Osteoblast (primary cell): ENCODE measurements around the gene HOTAIR. TPM values are rescaled to one million over a fixed set of nuclear protein-coding genes. Genes with fewer than 3 reads are reported as not detected.

Experiments used
- DNase-seq: peaks from one replicate; pipeline ENCODE4 v3.0.0; 2011; ENCODE audit warnings: low spot score, mixed read lengths; ENCODE audit not compliant: insufficient read length; ENCODE audit errors: missing footprints
- H2AFZ ChIP-seq: 2 replicates; pipeline ENCODE4 v1.6.0; 2011; ENCODE audit warnings: mild to moderate bottlenecking, low read length
- H3K27ac ChIP-seq: 2 replicates; pipeline ENCODE4 v1.5.1; 2011; ENCODE audit warnings: mild to moderate bottlenecking, low read depth, low read length, moderate library complexity
- H3K27me3 ChIP-seq: 2 replicates; pipeline ENCODE4 v1.6.0; 2012; ENCODE audit warnings: mild to moderate bottlenecking, control low read depth, inconsistent platforms, low read length, moderate library complexity; ENCODE audit not compliant: insufficient read depth
- H3K36me3 ChIP-seq: 2 replicates; pipeline ENCODE4 v1.5.1; 2011; ENCODE audit warnings: mild to moderate bottlenecking, low read length, control low read depth, moderate library complexity; ENCODE audit not compliant: insufficient read depth
- H3K4me1 ChIP-seq: 2 replicates; pipeline ENCODE4 v1.5.1; 2011; ENCODE audit warnings: mild to moderate bottlenecking, low read length, control low read depth, moderate library complexity; ENCODE audit not compliant: insufficient read depth
- H3K4me2 ChIP-seq: 2 replicates; pipeline ENCODE4 v1.6.0; 2011; ENCODE audit warnings: mild to moderate bottlenecking, low read length; ENCODE audit not compliant: insufficient read depth
- H3K4me3 ChIP-seq: fragments of 200-600 bp; sonication (generic); 3 replicates; pipeline ENCODE4 v1.5.1; 2012; ENCODE audit warnings: mild to moderate bottlenecking, low read length, inconsistent platforms; ENCODE audit not compliant: insufficient read depth
- H3K79me2 ChIP-seq: 2 replicates; pipeline ENCODE4 v1.6.0; 2012; ENCODE audit warnings: mild to moderate bottlenecking, low read length, control low read depth, inconsistent platforms; ENCODE audit not compliant: insufficient read depth
- H3K9me3 ChIP-seq: 2 replicates; pipeline ENCODE4 v1.5.1; 2011; ENCODE audit warnings: low read depth, low read length, control low read depth
- H4K20me1 ChIP-seq: 2 replicates; pipeline ENCODE4 v1.6.0; 2012; ENCODE audit warnings: mild to moderate bottlenecking, low read length, control low read depth; ENCODE audit not compliant: insufficient read depth
- total RNA-seq: library from RNA; depleted of rRNA; stranded (reverse); fragments of >200 nt; gene quantifications from 2 replicates; pipeline ENCODE4 v1.2.3, GENCODE V29; 2012
- TF ChIP-seq, protein P1 (sequence below): IDR thresholded peaks from 2 replicates; pipeline ENCODE4 v1.5.1; 2011; ENCODE audit warnings: mild to moderate bottlenecking, low read depth, low read length, moderate library complexity; ENCODE audit errors: extremely low read depth

Gene HOTAIR
- total RNA-seq: 0.72 and 1.2 TPM in 2 replicates

DNA sequence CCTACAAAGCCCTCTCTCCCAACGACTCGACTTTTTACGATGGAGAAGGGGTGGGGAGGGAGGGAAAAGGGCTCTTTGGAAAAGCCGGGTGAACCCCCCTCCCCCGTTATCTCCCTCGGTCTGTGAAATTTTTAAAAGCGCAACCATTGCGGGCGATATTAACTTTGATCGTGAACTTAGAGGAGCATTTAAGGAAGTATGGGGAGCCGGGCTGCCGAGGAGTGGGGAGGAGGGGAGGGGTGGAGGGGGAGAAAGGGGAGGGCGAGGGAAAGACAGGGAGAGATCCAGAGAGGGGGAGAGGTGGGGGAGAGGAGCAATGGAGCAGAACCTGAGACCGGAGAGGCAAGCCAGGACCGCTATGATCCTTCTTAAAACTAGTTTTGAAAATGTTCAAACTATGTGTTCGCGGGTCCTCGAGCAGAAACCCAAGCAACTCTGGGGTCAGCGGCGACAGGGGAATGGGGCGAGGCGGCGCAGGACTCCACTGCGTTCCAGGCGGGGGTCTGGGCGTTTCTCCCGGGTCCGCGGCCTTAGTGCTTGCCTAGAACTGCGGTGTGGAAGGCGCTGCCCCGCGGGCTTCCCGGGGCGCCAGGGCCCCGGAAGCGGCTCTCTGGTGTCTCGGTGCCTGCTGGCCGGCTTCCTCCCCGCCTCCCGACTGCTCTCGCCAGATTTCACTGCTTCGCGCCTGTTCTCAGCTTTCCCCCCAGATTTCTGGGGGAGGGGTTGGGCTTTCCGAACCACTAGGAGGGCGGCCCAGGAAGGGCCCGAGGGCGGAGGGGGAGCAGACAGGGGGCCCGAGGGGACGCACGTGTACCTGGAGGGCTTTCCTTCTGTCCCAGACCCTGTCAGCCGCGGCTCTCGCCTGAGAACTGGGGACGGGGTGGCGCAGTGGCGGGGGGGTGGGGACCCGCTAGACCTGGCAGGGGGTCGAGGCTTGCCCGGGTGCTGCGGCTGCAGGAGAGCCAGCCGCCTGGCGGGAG lies at the start of gene HOTAIR:
Gene HOTAIR, minus strand, starts transcription at position 871 of the 980 bp plus-strand sequence.
- peaks cover 27% of the 10 kb centered on the region for H3K27me3 ChIP-seq
- H3K4me1 ChIP-seq: peaks cover 9% of the 10 kb centered on the region
- DNase-seq: peak; percentile 97
- H3K36me3 ChIP-seq: no peaks in the 10 kb centered on the region
- H2AFZ ChIP-seq: peak within 1 kb of the TSS; percentile 97
- H3K79me2 ChIP-seq: no peaks in the 10 kb centered on the region
- peak within 1 kb of the TSS; percentile 83 for H3K4me3 ChIP-seq
- peak within 1 kb of the TSS; percentile 89 for H3K4me2 ChIP-seq
- no peaks in the 10 kb centered on the region for H4K20me1 ChIP-seq
- no peaks in the 10 kb centered on the region for H3K9me3 ChIP-seq
- peak within 1 kb of the TSS; percentile 45 for H3K27ac ChIP-seq
- TF ChIP-seq, protein P1, sequence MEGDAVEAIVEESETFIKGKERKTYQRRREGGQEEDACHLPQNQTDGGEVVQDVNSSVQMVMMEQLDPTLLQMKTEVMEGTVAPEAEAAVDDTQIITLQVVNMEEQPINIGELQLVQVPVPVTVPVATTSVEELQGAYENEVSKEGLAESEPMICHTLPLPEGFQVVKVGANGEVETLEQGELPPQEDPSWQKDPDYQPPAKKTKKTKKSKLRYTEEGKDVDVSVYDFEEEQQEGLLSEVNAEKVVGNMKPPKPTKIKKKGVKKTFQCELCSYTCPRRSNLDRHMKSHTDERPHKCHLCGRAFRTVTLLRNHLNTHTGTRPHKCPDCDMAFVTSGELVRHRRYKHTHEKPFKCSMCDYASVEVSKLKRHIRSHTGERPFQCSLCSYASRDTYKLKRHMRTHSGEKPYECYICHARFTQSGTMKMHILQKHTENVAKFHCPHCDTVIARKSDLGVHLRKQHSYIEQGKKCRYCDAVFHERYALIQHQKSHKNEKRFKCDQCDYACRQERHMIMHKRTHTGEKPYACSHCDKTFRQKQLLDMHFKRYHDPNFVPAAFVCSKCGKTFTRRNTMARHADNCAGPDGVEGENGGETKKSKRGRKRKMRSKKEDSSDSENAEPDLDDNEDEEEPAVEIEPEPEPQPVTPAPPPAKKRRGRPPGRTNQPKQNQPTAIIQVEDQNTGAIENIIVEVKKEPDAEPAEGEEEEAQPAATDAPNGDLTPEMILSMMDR: no peak

DNA sequence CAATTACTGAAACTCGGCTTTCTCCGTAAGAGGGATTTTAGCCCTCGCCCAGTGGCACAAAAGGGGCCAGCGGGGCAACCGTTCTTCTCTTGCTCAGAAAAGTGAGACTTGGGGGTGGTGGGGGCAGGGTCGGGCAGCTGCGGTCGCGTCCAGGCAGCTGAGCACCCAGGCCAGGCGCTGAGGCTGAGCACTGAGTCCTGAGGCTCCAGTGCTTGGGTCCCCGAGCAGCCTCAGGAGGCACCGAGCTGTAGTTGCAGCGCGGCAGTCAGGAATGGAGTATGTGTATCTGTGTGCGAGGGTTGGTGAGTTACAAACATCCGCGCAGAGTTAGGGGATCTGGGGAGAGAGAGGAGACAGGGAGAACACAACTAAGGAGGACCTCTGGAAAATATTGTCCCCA lies 49.4 kb upstream of the HOTAIR start:
- peak overlapping the region; percentile 70 for H3K4me2 ChIP-seq
- no peaks in the 10 kb centered on the region for H3K27me3 ChIP-seq
- H3K4me3 ChIP-seq: peak overlapping the region; percentile 40
- H3K27ac ChIP-seq: peak overlapping the region; percentile 42
- DNase-seq: no peak
- TF ChIP-seq, protein P1: no peak
- H2AFZ ChIP-seq: no peak overlapping the region
- peaks cover 99% of the 10 kb centered on the region for H3K79me2 ChIP-seq
- peaks cover 5% of the 10 kb centered on the region for H3K36me3 ChIP-seq
- no peaks in the 10 kb centered on the region for H3K9me3 ChIP-seq
- H3K4me1 ChIP-seq: peaks cover 69% of the 10 kb centered on the region
- H4K20me1 ChIP-seq: peaks cover 48% of the 10 kb centered on the region

DNA sequence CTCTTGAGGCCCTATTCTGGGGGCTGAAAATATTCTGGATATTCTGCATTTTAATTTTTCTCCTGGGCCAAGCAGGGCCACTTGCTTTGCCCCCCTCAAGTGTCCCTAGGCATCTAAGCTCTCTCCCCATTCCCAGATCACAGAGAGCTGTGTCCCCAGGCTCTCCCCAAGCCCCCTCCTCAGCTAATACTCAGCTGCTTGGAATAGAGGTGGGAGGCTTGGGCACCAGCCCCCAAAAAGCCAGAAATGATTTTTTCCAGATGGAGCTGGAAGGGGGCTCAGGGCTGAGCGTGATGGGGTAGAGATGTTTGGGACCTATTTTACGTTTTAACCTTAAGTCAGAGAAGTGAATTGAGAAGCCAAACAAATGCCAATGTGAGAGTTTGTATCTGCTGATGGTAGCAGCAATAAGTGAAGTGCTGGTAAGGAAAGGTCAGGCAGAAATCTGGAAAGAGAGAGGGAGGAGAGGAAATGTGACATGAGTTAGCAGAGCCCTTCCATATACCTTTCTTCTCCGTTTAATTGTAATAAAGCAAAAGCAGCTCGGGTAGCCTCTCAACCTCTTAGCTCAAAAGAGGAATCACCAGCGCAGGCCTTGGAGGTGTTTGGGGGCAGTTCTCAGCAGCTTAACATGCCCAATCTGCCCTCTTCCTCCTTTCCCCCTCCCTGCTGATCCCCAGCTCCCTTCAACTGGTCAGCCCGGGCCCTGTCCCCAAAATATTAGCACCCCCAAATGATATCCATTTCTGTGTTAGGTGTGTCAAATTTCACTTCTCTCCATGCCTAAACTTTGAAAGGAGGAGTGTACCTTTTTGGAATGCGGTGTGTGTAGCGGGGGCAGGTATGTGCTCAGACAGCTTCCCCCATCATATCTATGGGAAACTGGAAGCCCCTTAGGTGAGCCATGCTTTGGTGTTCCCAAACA lies 48.5 kb upstream of the HOTAIR start:
- peaks cover 48% of the 10 kb centered on the region for H4K20me1 ChIP-seq
- no peak overlapping the region for H3K4me3 ChIP-seq
- no peak overlapping the region for H2AFZ ChIP-seq
- no peaks in the 10 kb centered on the region for H3K36me3 ChIP-seq
- H3K79me2 ChIP-seq: peaks cover 98% of the 10 kb centered on the region
- no peaks in the 10 kb centered on the region for H3K9me3 ChIP-seq
- no peaks in the 10 kb centered on the region for H3K27me3 ChIP-seq
- DNase-seq: no peak
- peak overlapping the region; percentile 70 for H3K4me2 ChIP-seq
- H3K27ac ChIP-seq: peak overlapping the region; percentile 42
- TF ChIP-seq, protein P1: no peak
- peaks cover 74% of the 10 kb centered on the region for H3K4me1 ChIP-seq
